ENCODE measurements around the gene GRAP2.
"Not testable (repeated sequence)": the region's sequence is repeated elsewhere in the genome, so short reads cannot be mapped to it uniquely, and the experiment has no call there.

Gene GRAP2

GRCh38 chr22:39900306-39901227, at the start of gene GRAP2:
Gene GRAP2, plus strand, starts transcription at chr22:39901084. Its CDS starts 46,023 bp downstream, at chr22:39947107.
- no peak for DNase-seq

GRCh38 chr22:39851606-39852315, 49.1 kb upstream of the GRAP2 start:
- no peak for DNase-seq

DNA sequence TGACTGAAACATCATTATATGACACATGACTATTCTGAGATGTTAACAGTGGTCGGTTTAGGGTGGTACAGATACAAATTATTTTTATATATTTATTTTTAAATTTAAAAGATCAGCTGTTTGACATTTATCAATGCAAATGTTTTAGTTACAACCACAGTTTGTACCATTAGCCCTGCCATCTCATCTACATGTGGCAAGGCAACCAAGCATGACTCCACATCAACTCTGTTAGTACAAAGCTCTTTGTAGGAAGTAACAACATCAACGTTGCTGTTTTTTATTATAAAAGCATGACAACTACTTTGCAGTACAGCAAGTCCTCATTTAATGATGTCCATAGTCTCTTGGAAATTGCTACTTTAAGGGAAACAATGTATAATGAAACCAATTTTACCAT, 48.1 kb upstream of the GRAP2 start:
- no peak for DNase-seq

DNA sequence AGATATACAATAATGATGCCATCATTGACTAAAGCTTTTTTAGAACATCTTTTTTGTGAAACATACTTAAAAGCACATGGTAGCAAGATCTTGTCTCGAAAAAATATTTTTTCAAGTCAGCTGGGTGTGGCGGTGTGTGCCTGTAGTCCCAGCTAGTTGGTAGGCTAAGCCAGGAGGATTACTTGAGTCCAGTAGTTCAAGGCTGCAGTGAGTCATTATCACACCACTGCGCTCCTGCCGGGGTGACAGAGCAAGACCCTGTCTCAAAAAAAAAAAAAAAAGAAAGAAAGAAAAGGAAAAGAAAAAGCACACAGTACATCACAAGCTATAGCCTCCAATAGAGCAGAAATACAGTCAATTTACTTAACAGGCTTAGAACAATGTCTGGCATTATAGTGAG, 44.3 kb upstream of the GRAP2 start:
- DNase-seq = no peak

GRCh38 chr22:39859903-39860588, 40.8 kb upstream of the GRAP2 start:
- DNase-seq = no peak

DNA sequence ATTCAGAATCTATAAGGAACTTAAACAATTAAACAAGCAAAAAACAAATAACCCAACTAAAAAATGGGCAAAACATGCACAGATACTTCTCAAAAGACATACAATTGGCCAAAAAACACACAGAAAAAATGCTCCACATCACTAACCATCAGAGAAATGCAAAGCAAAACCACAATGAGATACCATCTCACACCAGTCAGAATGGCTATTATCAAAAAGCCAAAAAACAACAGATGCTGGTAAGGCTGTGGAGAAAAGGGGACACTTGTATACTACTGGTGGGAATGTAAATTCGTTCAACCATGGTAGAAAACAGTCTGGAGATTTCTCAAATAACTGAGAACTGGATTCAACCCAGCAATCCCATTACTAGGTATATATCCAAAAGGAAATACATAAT, 32.1 kb upstream of the GRAP2 start:
- DNase-seq = no peak

DNA sequence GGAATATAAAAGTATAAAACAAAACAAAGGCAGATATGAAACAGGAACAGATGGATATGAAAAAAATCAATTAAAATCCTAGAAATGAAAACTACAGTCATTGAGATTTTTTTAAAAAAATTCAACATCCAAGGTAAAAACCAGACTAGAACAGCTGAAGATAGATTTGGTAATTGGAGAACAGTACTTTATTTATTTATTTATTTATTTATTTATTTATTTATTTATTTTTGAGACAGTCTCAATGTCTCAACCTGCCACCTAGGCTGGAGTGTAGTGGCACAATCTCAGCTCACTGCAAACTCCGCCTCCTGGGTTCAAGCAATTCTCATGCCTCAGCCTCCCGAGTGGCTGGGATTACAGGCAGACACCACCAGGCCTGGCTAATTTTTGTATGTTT, 31.1 kb upstream of the GRAP2 start:
- not testable (repeated sequence) for DNase-seq

GRCh38 chr22:39871008-39871798, 29.7 kb upstream of the GRAP2 start:
- no peak for DNase-seq

GRCh38 chr22:39872548-39872947, 28.3 kb upstream of the GRAP2 start:
- DNase-seq = no peak

GRCh38 chr22:39873965-39874364, 26.9 kb upstream of the GRAP2 start:
- DNase-seq = no peak

DNA sequence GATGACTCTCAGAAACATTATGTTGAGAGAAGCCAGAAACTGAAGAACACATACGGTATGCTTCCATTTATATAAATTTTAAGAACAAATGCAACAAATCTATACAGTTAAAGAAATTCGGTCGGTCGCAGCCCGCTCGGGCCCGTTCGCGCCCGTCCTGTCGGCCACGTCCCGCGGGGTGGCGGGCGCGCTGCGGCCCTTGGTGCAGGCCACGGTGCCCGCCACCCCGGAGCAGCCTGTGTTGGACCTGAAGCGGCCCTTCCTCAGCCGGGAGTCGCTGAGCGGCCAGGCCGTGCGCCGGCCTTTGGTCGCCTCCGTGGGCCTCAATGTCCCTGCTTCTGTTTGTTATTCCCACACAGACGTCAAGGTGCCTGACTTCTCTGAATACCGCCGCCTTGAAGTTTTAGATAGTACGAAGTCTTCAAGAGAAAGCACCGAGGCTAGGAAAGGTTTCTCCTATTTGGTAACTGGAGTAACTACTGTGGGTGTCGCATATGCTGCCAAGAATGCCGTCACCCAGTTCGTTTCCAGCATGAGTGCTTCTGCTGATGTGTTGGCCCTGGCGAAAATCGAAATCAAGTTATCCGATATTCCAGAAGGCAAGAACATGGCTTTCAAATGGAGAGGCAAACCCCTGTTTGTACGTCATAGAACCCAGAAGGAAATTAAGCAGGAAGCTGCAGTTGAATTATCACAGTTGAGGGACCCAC, 25.6 kb upstream of the GRAP2 start:
- DNase-seq = not testable (repeated sequence)

DNA sequence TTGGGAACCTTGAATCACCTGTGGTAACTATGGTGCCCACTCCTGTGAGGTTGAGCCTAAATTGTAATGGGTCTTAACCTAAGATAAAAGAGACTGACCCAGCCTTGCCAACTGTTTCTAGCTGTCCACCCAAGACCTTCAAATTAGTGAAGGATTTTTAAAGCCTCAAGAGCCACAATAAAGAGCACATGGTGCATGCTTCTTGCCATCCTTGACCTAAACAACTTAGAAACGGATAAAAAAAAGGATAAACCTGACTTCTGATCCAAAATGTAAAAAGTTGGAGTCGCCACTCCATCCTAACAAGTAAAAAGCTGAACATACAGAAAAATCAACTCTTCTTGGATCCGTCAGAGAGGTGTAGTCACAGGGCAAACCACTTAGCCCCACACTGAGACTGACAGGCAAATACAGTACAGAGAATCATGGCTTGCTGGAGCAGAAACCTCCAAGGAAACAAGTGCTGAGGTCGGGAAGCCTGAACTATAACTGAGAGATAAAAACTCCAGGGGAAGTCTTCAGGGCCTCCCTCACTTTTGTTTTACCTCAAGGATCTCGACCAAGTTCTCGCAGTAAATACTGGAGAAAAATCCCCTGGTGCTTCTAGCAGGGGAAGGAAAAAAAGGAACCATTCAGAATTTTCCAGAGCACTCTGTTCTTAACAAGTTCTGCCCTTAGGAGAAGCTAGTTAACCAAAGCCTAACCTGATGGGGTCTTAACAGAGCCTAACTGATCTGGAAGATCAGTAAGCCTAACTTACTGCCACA, 23.6 kb upstream of the GRAP2 start:
- no peak for DNase-seq

GRCh38 chr22:39880722-39881121, 20.2 kb upstream of the GRAP2 start:
- no peak for DNase-seq

- no peak for DNase-seq
Observed at GRCh38 chr22:39883057-39883456, 17.8 kb upstream of the GRAP2 start.

- DNase-seq = not testable (repeated sequence)
Observed at GRCh38 chr22:39889924-39890323, 11.0 kb upstream of the GRAP2 start.

GRCh38 chr22:39893526-39893925, 7.4 kb upstream of the GRAP2 start, which contains the start of gene ENTHD1:
Gene ENTHD1, minus strand, starts transcription at chr22:39893760. Its CDS starts 6,012 bp downstream, at chr22:39887748.
- DNase-seq = no peak

- DNase-seq = peak in 1 of 2 experiments; percentile 38
Observed at GRCh38 chr22:39894554-39895092, 6.3 kb upstream of the GRAP2 start.

- DNase-seq = no peak
Observed at GRCh38 chr22:39895682-39896081, 5.2 kb upstream of the GRAP2 start.

GRCh38 chr22:39896313-39896996, 4.4 kb upstream of the GRAP2 start:
- peak in 1 of 2 experiments; percentile 71 for DNase-seq

GRCh38 chr22:39897841-39898240, 3.0 kb upstream of the GRAP2 start:
- peak in 1 of 2 experiments; percentile 29 for DNase-seq
